Gastrocnemius medialis (tissue), 4 donors: ENCODE data around the gene EPHA2.

ENCODE experiments used
- POLR2A ChIP-seq, 2 donors: fragments of 450-650 bp; IDR thresholded peaks; one replicate each; pipeline ENCODE4 v1.6.1; 2017; ENCODE audit warnings: antibody characterized with exemption in 2 of 2, mild to moderate bottlenecking in 2 of 2, moderate library complexity in 2 of 2
- TF ChIP-seq, protein P1 (sequence below), 5 experiments: fragments of 450-650 bp in 3 of 5; fragments of 200-600 bp in 2 of 5; sonication (generic) in 2 of 5; IDR thresholded peaks in 4 of 5; conservative IDR thresholded peaks in 1 of 5; 1 replicate in 4 of 5; 2 replicates in 1 of 5; pipeline ENCODE4 v1.5.1; 2016 to 2019; ENCODE audit warnings: antibody characterized with exemption in 5 of 5, mild to moderate bottlenecking in 3 of 5, moderate library complexity in 3 of 5

- TF ChIP-seq, protein P1, sequence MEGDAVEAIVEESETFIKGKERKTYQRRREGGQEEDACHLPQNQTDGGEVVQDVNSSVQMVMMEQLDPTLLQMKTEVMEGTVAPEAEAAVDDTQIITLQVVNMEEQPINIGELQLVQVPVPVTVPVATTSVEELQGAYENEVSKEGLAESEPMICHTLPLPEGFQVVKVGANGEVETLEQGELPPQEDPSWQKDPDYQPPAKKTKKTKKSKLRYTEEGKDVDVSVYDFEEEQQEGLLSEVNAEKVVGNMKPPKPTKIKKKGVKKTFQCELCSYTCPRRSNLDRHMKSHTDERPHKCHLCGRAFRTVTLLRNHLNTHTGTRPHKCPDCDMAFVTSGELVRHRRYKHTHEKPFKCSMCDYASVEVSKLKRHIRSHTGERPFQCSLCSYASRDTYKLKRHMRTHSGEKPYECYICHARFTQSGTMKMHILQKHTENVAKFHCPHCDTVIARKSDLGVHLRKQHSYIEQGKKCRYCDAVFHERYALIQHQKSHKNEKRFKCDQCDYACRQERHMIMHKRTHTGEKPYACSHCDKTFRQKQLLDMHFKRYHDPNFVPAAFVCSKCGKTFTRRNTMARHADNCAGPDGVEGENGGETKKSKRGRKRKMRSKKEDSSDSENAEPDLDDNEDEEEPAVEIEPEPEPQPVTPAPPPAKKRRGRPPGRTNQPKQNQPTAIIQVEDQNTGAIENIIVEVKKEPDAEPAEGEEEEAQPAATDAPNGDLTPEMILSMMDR (IDR thresholded peaks at IDR 0.05 in 4 of 5, conservative IDR thresholded peaks at IDR 0.05 in 1 of 5) = no peak
- TF ChIP-seq POLR2A (IDR thresholded peaks at IDR 0.05) = no peak
Measured at GRCh38 chr1:16133007-16133961, 22.6 kb downstream of the EPHA2 start.
